Skeletal muscle tissue (tissue), 4 donors: ENCODE measurements around the gene CRYBA4. TPM values are rescaled to one million over a fixed set of nuclear protein-coding genes. Genes with fewer than 3 reads are reported as not detected.

Experiments used
- H3K27ac ChIP-seq: one replicate; pipeline ENCODE4 v1.7.0; 2013; ENCODE audit warnings: mild to moderate bottlenecking, low read depth, low read length, inconsistent platforms
- H3K27me3 ChIP-seq, 3 donors: one replicate each; pipeline ENCODE4 v1.7.0; 2013; ENCODE audit warnings: low read length in 3 of 3; ENCODE audit not compliant: control insufficient read depth in 3 of 3, insufficient read depth in 3 of 3
- H3K36me3 ChIP-seq, 3 donors: one replicate each; pipeline ENCODE4 v1.7.0; 2013; ENCODE audit warnings: low read length in 3 of 3; ENCODE audit not compliant: control insufficient read depth in 3 of 3, insufficient read depth in 3 of 3
- H3K4me1 ChIP-seq, 3 donors: one replicate each; pipeline ENCODE4 v1.7.0; 2013; ENCODE audit warnings: low read length in 3 of 3, mild to moderate bottlenecking in 3 of 3; ENCODE audit not compliant: control insufficient read depth in 3 of 3, insufficient read depth in 3 of 3
- H3K4me3 ChIP-seq, 3 donors: one replicate each; pipeline ENCODE4 v1.7.0; 2013; ENCODE audit warnings: low read length in 3 of 3
- H3K9ac ChIP-seq, 3 donors: one replicate each; pipeline ENCODE4 v1.7.0; 2013; ENCODE audit warnings: low read length in 3 of 3, mild to moderate bottlenecking in 3 of 3, moderate library complexity in 2 of 3, low read depth in 1 of 3
- H3K9me3 ChIP-seq, 3 donors: one replicate each; pipeline ENCODE4 v1.7.0; 2013; ENCODE audit warnings: low read length in 3 of 3; ENCODE audit not compliant: control insufficient read depth in 3 of 3
- total RNA-seq: library from RNA; depleted of rRNA; stranded (reverse); fragments of >200 nt; gene quantifications from one replicate; pipeline ENCODE4 v1.2.3, GENCODE V29; 2014
- donor health status: Osteomylitis.

CRYBA4 gene
- total RNA-seq, 1 donor from 2014 or later: not detected

GRCh38 chr22:26669060-26669481 lies 47.3 kb downstream of the CRYBA4 start:
- H3K4me3 ChIP-seq: no peak overlapping the region
- H3K27me3 ChIP-seq: peaks cover 0 to 13% (median 0%) of the 10 kb centered on the region in 3 donors
- peaks cover 18 to 22% (median 20%) of the 10 kb centered on the region in 3 donors for H3K4me1 ChIP-seq
- H3K36me3 ChIP-seq: no peaks in the 10 kb centered on the region
- no peak overlapping the region for H3K9ac ChIP-seq
- no peaks in the 10 kb centered on the region for H3K9me3 ChIP-seq
- no peak overlapping the region for H3K27ac ChIP-seq

- no peak overlapping the region for H3K9ac ChIP-seq
- no peak overlapping the region for H3K27ac ChIP-seq
- no peak overlapping the region for H3K4me3 ChIP-seq
- peaks cover 0 to 11% (median 0%) of the 10 kb centered on the region in 3 donors for H3K27me3 ChIP-seq
- peaks cover 27 to 33% (median 30%) of the 10 kb centered on the region in 3 donors for H3K4me1 ChIP-seq
- no peaks in the 10 kb centered on the region for H3K36me3 ChIP-seq
- H3K9me3 ChIP-seq: no peaks in the 10 kb centered on the region
These were observed 48.7 kb downstream of the CRYBA4 start for GRCh38 chr22:26670459-26670858.

- no peaks in the 10 kb centered on the region for H3K9me3 ChIP-seq
- no peaks in the 10 kb centered on the region for H3K36me3 ChIP-seq
- no peak overlapping the region for H3K9ac ChIP-seq
- H3K27me3 ChIP-seq: peaks cover 0 to 11% (median 0%) of the 10 kb centered on the region in 3 donors
- H3K4me3 ChIP-seq: no peak overlapping the region
- H3K4me1 ChIP-seq: peaks cover 27 to 33% (median 30%) of the 10 kb centered on the region in 3 donors
- H3K27ac ChIP-seq: peak overlapping the region; percentile 97
These were observed 49.7 kb downstream of the CRYBA4 start for GRCh38 chr22:26671317-26672059.

DNA sequence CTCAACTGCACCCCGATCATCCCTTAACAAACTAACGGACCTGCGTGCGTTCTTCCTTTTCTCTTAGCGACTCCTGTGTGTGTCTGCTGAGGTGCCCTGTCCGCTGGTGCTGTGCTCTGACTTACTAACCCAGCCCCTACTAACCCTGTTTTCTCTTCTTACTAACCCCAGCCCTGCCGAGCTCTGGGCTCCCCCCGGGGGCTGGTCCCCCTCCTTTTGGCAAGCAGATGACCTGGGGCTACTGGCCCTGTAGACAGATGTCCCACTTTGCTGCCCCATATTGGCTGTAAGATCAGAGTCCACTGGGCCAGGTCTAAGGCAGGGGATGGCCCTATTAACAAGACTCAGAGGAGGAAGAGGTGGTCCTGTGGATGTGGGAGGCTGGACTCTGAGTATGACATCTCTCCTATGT lies 50.3 kb downstream of the CRYBA4 start:
- peak overlapping the region; percentile 94 to 97 (median 97) for H3K9ac ChIP-seq
- H3K4me1 ChIP-seq: peaks cover 27 to 33% (median 30%) of the 10 kb centered on the region in 3 donors
- H3K9me3 ChIP-seq: no peaks in the 10 kb centered on the region
- no peaks in the 10 kb centered on the region for H3K36me3 ChIP-seq
- peak overlapping the region; percentile 97 for H3K27ac ChIP-seq
- peaks cover 0 to 10% (median 0%) of the 10 kb centered on the region in 3 donors for H3K27me3 ChIP-seq
- H3K4me3 ChIP-seq: peak overlapping the region; percentile 99

DNA sequence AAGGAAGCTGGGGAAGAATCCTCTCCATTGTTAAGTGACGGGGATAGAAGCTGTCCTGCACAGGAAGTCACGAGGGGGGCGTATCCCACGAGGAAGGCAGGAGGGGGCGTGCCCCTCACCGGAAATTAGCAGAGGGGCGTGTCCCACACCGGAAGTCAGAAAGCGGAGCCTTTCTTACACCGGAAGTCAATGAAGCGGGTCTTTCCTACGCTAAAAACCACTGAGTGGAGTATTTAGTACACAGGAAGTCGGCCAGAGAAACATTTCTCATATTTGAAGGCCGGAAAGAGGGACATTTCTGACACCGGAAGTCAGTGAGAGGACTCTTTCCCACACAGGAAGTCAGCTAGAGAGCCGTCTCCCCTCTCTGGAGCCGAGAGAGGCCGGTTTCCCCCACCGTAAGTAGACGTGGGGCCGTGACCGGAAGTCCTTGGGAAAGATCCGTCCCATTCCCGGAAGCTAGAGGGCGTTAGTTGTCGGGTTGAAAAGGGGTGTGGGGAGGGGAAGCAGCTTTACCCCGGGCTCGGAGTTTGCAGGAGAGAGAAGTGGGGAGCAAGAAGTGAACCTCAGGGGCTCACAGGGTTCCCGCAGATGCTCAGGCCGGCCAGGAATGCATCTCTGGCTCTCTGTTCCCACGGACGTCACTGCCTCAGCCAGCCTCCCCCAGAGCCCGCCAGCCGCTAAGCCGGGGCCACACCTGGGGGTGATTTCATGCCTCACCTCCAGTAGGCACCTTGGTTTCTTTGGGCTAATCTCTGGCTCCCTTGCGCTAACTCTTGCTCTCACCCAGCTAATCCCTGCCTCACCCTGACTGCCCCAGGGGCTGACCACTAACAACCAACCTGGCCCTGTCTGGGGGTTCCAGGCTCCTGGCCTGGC lies 51.1 kb downstream of the CRYBA4 start:
- peak overlapping the region; percentile 97 for H3K27ac ChIP-seq
- peak overlapping the region; percentile 94 to 97 (median 97) for H3K9ac ChIP-seq
- H3K4me3 ChIP-seq: peak overlapping the region; percentile 99
- H3K4me1 ChIP-seq: peaks cover 27 to 33% (median 30%) of the 10 kb centered on the region in 3 donors
- peaks cover 0 to 5% (median 0%) of the 10 kb centered on the region in 3 donors for H3K27me3 ChIP-seq
- H3K9me3 ChIP-seq: no peaks in the 10 kb centered on the region
- H3K36me3 ChIP-seq: no peaks in the 10 kb centered on the region

GRCh38 chr22:26673486-26673885 lies 51.7 kb downstream of the CRYBA4 start:
- H3K27ac ChIP-seq: peak overlapping the region; percentile 97
- no peaks in the 10 kb centered on the region for H3K9me3 ChIP-seq
- peaks cover 0 to 2% (median 0%) of the 10 kb centered on the region in 3 donors for H3K27me3 ChIP-seq
- no peaks in the 10 kb centered on the region for H3K36me3 ChIP-seq
- peak overlapping the region; percentile 94 to 97 (median 97) for H3K9ac ChIP-seq
- peak overlapping the region; percentile 99 for H3K4me3 ChIP-seq
- H3K4me1 ChIP-seq: peaks cover 27 to 33% (median 30%) of the 10 kb centered on the region in 3 donors

DNA sequence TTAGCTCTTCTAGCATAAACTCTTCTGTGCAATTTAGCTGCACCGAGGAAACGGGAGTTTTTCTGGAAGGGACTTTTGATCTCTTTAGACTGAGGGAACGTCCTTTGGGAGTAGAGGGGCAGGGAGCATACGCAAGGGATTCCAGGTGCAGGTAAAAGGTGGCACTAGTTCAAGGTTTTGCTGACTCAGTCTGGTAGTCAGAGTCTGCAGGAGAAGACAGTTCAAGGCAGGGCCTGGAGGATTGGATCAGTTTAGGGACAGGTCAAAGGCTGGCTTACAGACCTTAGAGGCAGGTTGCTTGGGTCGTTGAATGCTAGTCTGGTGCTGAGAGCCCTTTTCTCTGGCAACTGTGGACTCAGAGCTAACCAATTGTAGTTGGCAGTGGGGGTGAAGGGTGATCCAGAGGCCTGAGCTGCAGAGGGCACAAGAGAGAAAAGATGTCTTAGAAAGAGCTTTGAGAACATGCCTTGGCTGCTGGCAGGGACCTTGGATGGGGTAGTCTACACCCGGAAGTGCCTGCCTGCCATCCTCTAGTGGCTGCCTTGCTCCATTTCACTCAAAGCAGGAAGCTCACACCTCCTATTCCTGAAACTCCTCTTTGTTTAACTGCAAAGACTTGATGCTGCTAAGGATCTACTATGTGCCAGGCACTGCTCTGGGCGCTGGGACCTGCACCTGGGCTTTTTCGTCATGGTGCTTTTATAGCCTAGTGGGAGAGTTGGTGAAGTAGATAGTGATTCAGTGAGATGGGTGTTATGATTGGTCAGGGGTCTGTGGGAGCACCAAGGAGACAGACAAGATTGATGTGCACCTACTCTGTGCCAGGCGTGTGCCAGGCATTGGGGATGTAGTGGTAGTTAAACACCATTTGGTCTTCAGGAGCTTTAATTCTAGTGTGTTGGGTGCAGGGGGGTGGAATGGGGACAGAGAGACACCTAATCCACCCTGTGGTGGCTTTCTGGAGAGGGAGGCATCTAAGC lies 52.7 kb downstream of the CRYBA4 start:
- H3K27ac ChIP-seq: no peak overlapping the region
- H3K27me3 ChIP-seq: no peaks in the 10 kb centered on the region
- H3K4me1 ChIP-seq: peaks cover 27 to 33% (median 33%) of the 10 kb centered on the region in 3 donors
- peak overlapping the region in 1 of 3 donors; percentile 1 for H3K4me3 ChIP-seq
- H3K9ac ChIP-seq: peak overlapping the region in 1 of 3 donors; percentile 35
- no peaks in the 10 kb centered on the region for H3K36me3 ChIP-seq
- no peaks in the 10 kb centered on the region for H3K9me3 ChIP-seq

DNA sequence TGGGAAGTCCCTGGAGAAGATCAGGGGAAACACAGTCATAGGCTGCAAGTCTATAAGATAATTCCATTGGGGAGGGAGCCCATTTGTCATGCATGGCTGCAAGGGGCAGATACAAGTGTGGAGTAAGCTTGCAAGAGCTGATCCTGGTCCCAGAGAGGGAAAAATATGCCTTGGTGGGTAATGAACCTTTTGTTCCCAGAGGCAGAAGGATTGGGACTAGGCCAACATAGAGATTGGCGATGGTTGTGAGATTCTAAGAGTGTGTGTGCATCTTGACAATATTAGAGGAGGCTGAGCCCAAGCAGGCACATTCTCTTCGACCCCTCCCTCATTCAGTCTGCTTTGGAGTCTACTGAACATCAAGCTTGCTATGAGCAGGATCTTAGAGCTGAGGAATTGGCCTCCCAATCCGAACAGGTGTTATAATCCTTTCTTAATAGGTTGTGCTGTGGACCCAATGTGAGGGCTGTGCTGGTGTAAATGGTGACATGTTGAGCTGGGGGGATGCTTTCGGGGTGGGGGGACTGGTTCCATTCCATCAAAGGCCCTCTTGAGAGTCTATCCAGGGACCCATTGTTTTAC lies 54.0 kb downstream of the CRYBA4 start:
- Histone ChIP-seq H3K36me3 (peaks cover 0 to 6% (median 0%) of the 10 kb centered on the region in 3 donors), H3K27me3 (no peaks in the 10 kb centered on the region), H3K4me1 (peaks cover 27 to 33% (median 33%) of the 10 kb centered on the region in 3 donors), H3K9ac (no peak overlapping the region), H3K4me3 (no peak overlapping the region), H3K9me3 (no peaks in the 10 kb centered on the region), H3K27ac (no peak overlapping the region)

- peaks cover 0 to 1% (median 1%) of the 10 kb centered on the region in 3 donors for H3K9me3 ChIP-seq
- no peak overlapping the region for H3K27ac ChIP-seq
- no peaks in the 10 kb centered on the region for H3K27me3 ChIP-seq
- peaks cover 23 to 31% (median 29%) of the 10 kb centered on the region in 3 donors for H3K4me1 ChIP-seq
- no peak overlapping the region for H3K4me3 ChIP-seq
- H3K9ac ChIP-seq: no peak overlapping the region
- H3K36me3 ChIP-seq: peaks cover 6 to 11% (median 9%) of the 10 kb centered on the region in 3 donors
These were observed 55.5 kb downstream of the CRYBA4 start for GRCh38 chr22:26677217-26677616.
